ENCODE data around the gene ANGPTL4.
A peak's percentile ranks its signal among the peaks of the same experiment; 100 is the strongest.

- TF ChIP-seq, protein P1, sequence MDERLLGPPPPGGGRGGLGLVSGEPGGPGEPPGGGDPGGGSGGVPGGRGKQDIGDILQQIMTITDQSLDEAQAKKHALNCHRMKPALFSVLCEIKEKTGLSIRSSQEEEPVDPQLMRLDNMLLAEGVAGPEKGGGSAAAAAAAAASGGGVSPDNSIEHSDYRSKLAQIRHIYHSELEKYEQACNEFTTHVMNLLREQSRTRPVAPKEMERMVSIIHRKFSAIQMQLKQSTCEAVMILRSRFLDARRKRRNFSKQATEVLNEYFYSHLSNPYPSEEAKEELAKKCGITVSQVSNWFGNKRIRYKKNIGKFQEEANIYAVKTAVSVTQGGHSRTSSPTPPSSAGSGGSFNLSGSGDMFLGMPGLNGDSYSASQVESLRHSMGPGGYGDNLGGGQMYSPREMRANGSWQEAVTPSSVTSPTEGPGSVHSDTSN (CRISPR knock-in tag; IDR thresholded peaks at IDR 0.05; ENCODE audit: low read depth) = peak; percentile 58
- TF ChIP-seq, protein P1 (tag; conservative IDR thresholded peaks at IDR 0.05; ENCODE audit: low read depth) = no peak; the same call in 1 of the 2 replicates
- no peak for TF ChIP-seq KDM5B (IDR thresholded peaks at IDR 0.05; ENCODE audit: insufficient replicate concordance, low read depth, low read length)
- TF ChIP-seq POLR2AphosphoS5 (IDR thresholded peaks at IDR 0.05; ENCODE audit: control insufficient read depth, insufficient read depth, low read depth, low read length) = no peak
- no peak for TF ChIP-seq LARP7 (IDR thresholded peaks at IDR 0.05)
- TF ChIP-seq, protein P2, sequence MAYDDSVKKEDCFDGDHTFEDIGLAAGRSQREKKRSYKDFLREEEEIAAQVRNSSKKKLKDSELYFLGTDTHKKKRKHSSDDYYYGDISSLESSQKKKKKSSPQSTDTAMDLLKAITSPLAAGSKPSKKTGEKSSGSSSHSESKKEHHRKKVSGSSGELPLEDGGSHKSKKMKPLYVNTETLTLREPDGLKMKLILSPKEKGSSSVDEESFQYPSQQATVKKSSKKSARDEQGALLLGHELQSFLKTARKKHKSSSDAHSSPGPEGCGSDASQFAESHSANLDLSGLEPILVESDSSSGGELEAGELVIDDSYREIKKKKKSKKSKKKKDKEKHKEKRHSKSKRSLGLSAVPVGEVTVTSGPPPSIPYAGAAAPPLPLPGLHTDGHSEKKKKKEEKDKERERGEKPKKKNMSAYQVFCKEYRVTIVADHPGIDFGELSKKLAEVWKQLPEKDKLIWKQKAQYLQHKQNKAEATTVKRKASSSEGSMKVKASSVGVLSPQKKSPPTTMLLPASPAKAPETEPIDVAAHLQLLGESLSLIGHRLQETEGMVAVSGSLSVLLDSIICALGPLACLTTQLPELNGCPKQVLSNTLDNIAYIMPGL (CRISPR knock-in tag; IDR thresholded peaks at IDR 0.05) = no peak
Measured at GRCh38 chr19:8412783-8413628, 49.1 kb downstream of the ANGPTL4 start, which contains the start of gene MARCHF2.
